Measurements from ENCODE around the gene ZNF296.
A peak's percentile ranks its signal among the peaks of the same experiment; 100 is the strongest.

ZNF296 gene

DNA sequence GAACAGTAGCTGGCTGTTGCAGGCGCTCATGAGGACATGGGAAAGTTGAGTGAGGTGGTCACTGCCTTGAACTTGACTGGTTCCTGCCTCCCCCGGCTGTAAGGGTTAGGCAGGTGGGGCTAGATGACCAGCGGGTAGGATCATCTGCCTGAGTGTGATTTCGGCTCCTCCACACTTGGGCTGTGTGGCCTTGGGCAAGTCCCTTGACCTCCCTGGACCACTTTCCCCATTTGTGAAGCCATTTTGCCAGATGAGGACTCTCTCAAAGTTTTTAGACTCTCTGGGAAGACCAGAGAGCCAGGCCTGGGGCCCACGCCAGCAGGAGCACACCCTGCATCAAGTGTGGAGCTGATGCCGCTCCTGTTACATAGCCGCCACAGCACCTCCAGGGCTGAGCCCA, 26.2 kb upstream of the ZNF296 start:
- no peak for DNase-seq

DNA sequence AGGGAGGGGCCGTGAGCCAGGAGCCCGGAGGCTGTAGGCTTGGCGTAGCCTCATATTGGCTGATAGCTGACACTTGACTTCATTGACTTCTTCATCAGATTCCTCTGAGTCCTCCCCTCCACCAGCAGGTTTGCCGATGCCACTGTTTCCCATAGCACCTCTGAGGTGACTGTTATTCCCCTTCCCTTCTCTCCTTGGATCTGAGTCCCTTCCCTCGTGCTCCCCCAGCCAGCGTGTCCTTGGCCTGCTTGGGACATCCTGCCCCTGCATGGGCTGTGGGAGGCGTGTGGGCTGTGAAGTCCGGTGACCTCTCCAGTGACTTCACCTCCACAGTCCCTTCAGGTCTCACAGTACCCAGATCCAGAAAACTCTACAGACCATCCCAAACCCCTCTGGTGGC, 25.5 kb upstream of the ZNF296 start:
- DNase-seq, result no peak

DNA sequence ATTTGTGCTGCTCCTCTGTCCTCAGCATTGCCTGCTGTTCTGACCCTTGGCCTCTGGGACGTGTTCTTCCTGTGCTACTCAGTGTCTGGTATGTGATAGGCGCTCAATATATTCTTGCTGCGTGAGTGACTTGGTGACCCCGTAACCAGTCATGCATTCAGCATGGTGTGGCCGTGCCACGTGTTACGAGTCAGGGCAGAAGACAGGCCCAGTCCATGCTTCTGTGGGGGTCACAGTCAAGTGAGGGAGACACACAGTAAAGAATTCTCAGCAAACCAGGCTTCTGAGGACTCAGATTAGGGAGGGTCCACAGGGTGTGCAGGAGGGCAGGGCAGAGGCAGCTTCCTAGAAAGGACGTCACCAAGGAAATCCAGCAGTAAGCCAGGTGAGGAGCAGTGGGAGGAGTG, 24.6 kb upstream of the ZNF296 start:
- no peak for DNase-seq

DNA sequence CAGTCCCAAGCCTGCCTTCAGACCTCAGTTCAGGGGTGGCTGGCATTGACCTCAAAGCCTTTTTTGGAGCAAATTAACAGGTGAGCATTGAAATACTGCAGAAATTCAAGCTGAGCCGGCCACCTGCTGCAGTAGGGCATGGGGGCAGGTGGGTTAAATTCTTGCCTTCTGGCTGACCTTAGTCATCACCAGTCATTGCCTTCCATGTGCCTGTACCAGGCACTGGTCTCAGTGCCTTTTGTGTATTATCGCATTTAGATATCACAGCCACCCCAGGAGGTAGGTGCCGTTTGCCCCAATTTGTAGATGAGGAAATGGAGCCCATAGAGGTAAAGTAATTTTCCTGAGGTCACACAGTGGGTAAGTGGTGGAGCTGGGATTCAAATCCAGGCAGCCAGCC, 23.9 kb upstream of the ZNF296 start:
- no peak for DNase-seq

DNA sequence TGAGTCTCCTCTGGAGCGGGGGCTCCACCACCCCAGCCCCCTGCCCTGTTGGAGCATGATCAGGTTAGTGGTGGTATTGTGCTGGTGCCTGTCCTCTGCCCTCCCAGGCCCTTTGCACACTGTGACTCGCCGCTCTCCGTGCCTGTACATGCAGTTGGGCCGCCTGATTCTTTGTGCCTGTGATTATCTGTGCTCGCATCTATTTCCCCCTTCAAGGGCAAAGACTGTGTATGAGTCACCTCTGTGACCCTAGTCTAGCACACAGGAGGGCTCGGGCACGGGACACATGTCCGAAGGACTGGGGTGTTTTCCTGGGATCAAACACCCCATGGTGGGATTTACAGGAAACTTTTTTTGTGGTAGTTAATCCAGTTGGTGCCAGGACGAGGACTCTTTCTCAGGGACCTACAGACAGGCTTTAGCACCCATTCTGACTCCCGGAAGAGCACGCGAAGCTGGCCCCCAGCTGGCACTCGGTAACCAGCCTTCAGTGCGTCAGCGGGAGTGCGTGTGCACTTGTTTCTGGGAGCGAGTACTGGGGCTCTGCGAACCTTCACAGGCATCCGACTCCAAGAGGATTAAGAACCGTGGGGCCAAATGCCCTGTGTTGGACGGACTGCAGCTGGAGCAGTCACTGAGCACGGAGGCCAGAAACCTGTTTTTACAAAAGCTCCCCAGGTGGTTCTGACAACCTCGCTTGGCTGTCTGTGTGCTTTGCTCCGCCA, 23.4 kb upstream of the ZNF296 start:
- no peak for DNase-seq

DNA sequence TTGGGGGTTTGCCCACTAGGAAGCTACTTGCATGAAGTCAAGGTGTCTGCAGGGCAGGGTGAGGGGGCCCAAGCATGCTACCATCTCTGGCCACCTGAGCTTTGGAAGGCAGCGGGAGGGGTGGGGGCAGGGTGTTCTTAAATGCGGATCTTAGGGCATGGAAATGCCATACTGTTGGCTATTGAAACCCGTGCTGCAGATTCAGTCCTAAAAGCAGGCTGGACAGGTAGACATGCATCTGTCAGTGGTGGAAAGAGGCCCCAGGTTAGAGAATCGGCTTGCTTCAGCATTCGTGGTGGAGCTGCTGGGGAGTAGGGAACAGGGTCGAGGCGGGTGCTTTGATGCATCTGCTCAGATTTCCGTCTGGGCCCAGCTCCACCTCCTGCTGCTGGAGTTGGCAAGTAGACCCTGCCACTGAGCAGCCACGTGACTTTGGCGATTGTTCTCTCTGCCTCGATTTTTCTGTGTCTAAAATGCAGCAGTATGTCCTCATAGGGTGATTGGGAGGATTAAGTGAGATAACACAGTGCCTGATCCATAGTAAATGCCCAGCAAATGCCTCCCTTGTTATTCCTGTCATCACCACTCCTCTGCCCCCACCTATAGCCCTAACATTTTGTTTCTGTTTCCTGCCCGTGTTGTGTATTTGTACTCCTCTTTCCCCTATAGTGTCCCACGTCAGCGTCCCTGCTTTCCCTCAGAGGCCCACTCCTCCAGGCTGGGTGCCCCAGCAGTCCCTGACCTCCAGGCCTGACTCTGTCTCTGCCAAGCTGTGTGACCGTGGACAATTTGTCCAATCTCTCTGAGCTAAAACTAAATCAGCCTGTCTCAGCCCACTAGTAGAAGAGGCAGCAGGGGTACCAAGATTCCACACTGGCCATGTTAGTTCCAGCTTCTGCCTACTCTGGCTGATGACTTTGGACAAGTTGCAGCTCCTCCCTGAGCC, 22.5 kb upstream of the ZNF296 start:
- no peak for DNase-seq

DNA sequence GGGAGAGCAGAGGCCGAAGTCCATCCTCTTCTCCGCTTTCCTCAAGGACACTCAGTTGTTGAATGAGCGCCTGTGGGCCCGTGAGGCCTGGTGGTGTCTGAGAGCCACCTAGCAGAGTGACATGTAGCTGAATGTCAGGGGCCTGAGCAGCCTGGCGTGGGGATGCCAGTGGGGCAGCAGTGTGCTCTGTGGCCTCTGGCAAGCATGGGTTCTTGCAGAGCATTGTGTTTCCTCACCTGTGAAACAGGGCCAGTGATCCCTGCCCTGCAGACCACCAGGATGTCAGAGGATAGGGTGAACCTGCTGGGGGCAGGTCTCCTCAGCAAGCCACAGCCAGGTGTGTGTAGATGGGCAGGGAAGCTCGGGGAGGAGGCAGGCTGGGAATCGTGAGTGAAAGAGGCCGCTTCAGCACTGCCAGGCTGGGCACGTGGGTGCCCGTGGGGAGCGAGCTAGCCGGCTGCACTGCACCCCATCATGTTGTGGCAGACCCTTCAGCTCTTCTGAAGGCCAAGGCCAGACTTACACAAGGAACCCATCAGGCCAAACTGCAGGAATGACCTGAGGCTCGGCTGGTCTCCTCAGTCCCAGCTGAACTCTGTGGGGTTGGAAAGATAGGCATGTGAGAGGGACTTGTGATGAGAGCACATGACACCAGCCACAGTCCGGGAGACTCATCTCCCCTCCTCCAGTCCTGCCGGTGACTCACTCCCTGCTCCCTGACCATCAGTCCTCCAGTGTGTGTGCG, 21.7 kb upstream of the ZNF296 start:
- no peak for DNase-seq

DNA sequence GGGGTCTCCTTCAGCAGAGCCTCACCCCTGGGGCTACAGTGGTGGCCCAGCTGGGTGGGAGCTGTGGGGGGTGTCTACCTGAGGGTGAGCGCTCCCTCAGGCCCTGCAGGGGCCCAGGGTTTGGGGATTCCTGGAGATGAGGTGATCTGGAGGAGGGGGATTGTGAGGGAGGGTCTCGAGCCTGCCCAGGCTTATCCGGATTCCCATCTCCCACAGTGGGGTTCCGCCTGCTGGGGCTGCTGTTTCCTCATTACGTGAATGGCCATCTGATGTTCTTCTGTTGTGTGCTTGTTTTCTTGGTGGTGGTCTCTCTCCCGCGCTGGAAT, 21.1 kb upstream of the ZNF296 start:
- DNase-seq, result no peak

DNA sequence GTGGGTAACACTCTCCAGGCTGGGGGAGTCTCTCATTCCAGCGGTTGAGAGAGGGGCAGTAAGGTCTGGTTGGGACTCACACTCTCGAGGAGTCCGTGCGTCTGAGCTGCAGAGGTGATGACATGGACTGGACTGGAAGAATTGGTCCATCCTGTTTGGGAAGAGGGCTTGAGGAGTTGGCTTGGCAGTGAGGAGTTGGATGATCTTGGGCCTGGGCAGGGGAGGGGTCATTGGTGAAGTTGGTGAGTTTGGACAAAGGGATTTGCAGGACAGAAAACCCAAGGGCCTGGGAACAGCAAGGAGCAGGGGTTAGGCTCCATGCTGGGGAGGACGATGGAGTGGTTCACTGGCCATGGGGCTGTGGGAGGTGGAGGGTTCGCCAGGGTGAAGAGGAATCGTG, 20.4 kb upstream of the ZNF296 start:
- no peak for DNase-seq

DNA sequence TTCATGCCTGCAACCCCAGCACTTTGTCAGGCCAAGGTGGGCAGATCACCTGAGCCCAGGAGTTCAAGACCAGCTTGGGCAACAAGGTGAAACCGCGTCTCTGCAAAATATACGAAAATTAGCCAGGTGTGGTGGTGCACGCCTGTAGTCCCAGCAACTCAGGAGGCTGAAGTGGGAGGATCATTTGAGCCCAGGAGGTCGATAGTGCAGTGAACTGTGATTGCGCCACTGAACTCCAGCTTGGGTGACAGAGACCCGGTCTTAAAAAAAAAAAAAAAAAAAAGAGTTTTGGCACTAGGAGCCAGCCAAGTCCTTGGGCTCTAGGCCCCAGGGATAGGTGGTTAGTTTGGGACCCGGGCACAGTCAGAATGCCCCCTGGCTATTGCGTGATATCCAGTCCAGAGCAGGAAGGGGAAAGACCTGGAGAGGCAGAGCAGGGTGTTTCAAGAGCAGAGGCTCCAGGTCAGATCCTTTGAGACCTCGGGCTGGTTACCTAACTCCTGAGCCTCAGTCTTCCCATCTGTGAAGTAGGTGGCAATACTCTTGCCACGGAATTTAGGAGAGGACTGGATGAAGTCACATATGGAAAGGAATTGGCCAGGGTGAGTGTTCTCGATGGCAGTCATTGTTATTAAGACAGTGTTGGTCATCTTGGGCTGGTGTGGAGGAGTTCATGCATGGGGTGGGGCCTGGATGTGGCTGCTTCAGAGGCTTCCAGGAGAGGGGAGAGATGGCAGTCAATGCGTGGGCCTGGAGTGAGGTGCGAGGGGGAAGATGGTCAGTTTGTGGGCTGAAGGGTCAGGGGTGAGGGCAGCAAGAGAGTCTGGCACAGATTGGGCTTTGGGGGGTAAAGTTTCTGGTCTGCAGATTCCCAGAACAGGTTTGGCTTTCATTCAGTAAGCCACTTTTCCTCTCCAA, 19.5 kb upstream of the ZNF296 start:
- DNase-seq, result no peak

DNA sequence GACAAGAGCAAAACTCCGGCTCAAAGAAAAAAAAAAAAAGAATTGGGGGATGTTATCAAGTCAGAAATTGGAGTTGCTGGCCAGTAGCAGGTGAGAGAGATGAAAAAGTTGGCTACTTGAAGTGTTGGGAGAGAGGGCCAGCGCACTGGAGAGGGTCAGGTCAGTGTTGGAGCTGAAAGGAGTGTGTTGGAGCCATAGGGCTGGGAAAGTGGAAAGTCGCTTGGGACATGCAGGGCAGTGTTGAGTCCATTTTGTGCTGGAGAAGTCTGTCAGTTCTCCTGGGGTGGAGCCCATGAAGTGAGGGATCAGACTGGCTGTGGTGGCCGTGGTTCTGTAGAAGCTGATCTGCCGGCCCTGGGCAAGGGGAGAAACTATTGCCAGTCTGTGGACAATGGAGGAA, 18.4 kb upstream of the ZNF296 start:
- DNase-seq, result no peak

DNA sequence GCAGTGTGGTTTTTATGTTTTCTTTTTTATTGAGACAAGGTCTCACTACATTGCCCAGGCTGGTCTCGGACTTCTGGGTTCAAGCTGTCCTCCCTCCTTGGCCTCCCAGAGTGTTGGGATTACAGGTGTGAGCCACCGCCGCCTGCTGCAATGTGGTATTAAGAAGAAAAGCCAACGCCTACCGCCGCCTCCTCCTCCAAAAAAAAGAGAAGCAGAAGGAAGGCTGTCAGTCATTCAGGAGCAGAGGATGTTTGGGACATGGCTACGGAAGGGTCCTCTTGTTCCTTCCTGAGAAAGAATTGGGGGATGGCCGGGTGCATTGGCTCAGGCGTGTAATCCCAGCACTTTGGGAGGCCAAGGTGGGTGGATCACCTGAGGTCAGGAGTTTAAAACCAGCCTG, 17.9 kb upstream of the ZNF296 start:
- DNase-seq, result no peak

DNA sequence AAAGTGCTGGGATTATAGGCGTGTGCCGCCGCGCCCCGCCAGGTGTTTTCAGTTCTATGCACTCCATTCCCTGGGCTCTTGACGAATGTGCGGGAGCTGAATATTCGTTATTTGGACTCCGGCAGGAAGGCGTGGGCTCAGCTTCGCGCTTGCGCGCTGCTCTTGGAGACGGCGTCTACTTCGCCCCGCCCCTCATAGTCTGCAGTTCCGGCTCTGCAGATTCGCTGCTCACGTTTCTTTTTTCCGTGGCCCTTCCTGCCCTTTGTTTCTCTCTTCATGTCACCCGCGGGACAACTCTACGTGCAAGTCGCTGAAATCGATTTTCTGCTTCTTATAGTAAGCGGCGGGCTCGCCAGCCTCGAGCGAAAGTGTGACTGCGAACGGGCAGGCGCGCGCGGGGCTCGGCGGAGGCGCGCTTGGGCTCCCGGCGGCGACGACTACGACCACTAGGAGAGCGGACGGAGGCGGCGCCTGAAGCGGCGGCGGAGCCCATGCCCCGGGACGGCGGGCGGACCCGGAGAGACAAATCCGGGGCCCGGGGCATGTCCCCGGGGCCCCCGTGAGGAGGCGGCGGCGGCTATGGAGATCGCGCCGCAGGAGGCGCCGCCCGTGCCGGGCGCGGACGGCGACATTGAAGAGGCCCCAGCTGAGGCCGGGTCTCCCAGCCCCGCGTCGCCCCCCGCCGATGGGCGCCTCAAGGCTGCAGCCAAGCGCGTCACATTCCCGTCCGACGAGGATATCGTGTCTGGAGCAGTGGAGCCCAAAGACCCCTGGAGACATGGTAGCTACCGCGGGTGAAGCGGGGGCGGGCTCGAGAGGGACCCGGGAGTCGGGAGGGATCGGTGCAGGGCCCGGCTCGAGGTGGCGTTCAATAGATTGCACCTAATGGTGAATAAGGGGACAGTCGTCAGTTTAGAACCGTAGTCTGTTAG, 16.7 kb upstream of the ZNF296 start, which contains the start of gene PPP1R37:
Gene PPP1R37 (plus strand): TSS at position 433 of the 932 bp plus-strand sequence. CDS start 147 bp downstream, at position 580.
- peak; percentile 93 for DNase-seq

DNA sequence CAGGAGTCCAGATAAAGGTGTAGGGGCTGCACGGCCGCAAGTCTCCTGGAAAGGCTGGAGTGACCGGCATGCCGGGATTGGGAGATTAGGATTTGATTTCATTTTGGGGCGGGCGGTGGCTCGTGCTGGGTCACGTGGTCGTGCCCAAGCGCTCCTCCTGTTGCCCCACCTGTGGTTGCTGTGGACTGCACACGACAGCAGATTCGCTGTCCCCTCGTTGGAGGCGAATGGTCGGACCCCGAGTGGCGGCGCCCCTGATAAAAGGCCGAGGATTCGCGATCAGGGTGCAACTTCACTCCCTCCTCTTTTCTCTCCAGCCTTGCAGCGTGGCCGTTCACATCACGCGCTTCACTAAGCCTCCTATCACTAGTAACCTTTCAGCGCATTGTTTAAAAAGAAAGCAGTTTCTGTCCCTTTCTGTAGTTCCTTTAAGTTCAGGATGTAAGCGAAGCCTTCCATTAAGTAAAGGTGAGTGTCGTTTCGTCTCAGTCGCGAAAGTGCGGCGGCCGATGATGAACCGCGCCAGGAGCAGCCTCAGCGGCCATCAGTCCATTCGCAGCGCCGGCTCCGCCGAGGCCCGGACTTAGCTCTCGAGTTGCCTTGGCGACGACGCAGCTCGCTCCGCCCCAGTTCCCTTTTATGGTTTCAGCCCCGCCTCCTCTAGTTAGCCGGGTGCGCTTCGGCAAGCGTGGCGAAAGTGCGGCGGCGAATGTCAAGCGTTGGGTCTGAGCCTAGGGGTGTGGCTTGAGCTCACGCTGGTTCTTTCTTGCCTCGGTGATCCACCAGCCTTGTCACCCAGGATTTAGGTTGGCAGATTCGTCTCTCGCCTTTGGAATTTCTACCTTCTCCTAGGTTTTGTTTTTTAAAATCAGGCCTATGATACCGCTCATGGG, 15.0 kb upstream of the ZNF296 start:
- peak; percentile 98 for DNase-seq

DNA sequence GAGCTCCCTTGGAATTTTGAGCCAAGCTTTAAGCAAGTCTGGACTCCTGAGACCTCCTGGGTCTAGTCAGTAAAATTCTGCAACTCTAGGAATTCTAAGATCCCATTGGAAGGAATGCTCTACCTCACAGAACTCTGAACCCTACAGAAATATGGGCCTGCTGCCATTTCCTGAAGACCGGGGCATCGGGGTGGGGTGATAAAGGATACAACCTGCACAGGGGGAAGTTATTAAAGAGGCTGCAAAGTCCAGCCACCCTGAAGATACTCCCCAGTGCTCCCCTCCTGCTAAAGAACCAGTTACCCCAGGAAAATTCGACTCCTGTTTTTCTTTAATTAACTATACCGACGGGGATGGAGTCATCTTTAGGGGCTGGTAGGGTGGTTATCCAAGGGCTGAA, 14.3 kb upstream of the ZNF296 start:
- no peak for DNase-seq

DNA sequence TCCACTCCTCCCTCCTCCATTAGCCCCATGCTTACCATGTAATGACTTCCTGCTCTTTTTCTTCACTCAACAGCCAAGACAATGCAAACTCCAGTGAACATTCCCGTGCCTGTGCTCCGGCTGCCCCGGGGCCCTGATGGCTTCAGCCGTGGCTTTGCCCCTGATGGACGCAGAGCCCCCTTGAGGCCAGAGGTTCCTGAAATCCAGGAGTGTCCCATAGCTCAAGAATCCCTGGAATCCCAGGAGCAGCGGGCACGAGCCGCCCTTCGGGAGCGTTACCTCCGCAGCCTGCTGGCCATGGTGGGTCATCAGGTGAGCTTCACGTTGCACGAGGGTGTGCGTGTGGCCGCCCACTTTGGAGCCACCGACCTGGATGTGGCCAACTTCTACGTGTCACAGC, 13.8 kb upstream of the ZNF296 start:
- no peak for DNase-seq

DNA sequence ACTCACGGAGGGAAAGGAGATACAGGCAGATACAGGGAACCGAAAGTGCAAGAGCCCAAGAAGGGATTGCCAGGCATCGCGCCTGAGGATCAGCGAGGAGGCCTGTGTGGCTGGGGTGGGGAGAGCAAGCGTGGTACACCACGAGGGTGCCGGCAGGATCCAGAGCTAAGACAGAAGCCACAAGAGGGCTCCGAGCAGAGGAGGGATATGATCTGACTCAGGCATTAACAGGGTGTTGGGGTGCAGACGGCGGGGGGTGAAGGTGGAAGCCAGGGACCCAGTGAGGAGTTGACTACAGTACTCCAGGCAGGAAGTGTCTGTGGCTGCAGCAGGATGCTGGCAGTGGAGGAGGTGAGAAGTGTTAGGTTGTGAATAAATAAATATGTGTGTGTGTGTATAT, 11.3 kb upstream of the ZNF296 start:
- DNase-seq, result peak; percentile 69

DNA sequence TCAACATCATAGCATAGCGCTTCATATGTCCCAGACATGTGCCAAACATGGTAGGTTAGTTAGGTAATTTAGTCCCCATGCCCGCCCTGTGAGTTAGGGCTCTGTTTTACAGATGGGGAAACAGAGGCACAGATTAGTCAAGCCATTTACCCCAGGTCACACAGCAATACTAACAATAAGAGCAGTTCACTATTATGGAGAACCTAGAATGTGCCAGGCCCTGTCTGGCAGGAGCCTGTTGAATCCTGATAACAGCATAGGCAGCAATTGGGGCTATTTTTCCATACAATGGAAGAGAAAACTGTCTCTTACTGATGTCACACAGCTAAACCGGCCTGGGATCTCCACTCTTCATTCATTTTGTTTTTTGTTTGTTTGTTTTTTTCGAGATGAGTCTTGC, 10.2 kb upstream of the ZNF296 start:
- no peak for DNase-seq

DNA sequence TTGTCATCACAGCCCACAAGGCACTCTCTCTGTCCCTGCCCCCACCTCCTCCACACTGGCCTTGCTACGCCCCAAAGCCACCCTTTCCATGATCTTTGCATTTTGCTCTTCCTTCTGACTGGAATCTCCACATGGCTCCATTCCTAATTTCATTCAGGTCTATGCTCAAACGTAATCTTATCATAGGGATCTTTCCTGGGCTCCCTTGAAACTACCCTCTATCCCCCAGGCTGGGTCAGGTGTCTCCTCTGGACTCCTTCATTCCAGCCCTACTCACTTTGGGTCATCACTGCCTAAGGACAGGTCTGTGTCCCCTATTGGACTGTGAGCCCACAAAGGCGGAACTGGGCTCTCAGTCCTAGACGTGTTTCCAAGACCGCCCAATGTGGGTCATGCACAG, 5.9 kb upstream of the ZNF296 start:
- DNase-seq, result no peak

DNA sequence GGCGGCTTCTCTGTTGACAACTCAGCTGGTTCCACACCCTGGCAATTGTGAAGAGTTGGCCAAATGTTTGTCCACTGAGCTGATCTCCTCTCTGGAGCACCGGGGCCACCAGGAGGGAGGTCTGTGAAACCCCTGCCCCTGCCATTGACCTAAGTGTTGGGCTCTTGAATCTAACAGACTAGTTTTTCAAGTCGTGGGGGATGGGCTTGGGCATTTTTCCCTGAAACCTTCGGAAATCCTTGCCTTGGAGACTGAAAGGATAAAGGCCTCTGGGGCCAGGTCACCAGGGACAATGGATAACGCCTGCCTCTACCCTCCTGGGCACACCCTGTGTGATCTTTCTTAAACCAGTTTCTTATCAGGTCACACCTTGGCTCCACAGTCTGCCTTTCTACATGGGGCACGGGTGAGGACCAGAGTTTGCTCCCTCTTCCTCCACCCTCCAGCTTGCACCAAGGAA, 3.7 kb upstream of the ZNF296 start:
- no peak for DNase-seq

All from activated CD8-positive, alpha-beta memory T cell treated with anti-CD3 and anti-CD28 coated beads, Interleukin-2, amount 50 U/mL, for 48 hours (primary cell).